ENCODE data around the gene BCL2L15.

DNA sequence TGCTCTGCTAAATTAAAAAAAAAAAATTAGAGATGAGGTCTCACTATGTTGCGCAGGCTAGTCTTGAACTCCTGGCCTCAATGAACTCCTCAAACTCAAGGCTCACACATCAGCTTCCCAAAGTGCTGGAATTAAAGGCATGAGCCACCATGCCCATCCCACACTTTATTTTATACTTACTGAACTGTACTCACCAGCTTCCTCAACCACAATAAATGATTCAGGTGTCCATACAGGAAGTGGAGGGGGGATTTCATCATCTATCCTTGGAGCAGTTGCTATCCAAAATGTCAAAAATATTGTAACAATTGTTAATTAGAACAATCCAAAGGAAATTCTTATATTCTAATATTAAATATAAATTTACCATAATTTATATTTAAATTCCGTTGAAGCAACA, 52.7 kb downstream of the BCL2L15 start:
- no peak for TF ChIP-seq ZFX (IDR thresholded peaks at IDR 0.05; ENCODE audit: borderline replicate concordance)
- TF ChIP-seq, protein P1, sequence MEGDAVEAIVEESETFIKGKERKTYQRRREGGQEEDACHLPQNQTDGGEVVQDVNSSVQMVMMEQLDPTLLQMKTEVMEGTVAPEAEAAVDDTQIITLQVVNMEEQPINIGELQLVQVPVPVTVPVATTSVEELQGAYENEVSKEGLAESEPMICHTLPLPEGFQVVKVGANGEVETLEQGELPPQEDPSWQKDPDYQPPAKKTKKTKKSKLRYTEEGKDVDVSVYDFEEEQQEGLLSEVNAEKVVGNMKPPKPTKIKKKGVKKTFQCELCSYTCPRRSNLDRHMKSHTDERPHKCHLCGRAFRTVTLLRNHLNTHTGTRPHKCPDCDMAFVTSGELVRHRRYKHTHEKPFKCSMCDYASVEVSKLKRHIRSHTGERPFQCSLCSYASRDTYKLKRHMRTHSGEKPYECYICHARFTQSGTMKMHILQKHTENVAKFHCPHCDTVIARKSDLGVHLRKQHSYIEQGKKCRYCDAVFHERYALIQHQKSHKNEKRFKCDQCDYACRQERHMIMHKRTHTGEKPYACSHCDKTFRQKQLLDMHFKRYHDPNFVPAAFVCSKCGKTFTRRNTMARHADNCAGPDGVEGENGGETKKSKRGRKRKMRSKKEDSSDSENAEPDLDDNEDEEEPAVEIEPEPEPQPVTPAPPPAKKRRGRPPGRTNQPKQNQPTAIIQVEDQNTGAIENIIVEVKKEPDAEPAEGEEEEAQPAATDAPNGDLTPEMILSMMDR (IDR thresholded peaks at IDR 0.05), result no peak

All from 22Rv1 (cell line).